HEK293T (cell line): Measurements from ENCODE around the gene GNA12.

Experiments used
- BHLHE40 ChIP-seq: fragments of 450-650 bp; IDR thresholded peaks from 2 replicates; pipeline ENCODE4 v1.6.1; 2016; ENCODE audit warnings: mild to moderate bottlenecking, moderate library complexity, borderline replicate concordance
- CTBP1 ChIP-seq: fragments of 450-650 bp; IDR thresholded peaks from 2 replicates; pipeline ENCODE4 v1.6.1; 2016; ENCODE audit warnings: borderline replicate concordance
- FOXA1 ChIP-seq: fragments of 450-650 bp; IDR thresholded peaks from 2 replicates; pipeline ENCODE4 v1.6.1; 2016; ENCODE audit warnings: mild to moderate bottlenecking
- FOXM1 ChIP-seq: fragments of 450-650 bp; IDR thresholded peaks from 2 replicates; pipeline ENCODE4 v1.6.1; 2017; ENCODE audit warnings: mild to moderate bottlenecking, borderline replicate concordance
- PKNOX1 ChIP-seq: fragments of 450-650 bp; IDR thresholded peaks from 2 replicates; pipeline ENCODE4 v1.6.1; 2016
- SP1 ChIP-seq: fragments of 450-650 bp; IDR thresholded peaks from 2 replicates; pipeline ENCODE4 v1.6.1; 2017
- ZNF384 ChIP-seq: fragments of 450-650 bp; IDR thresholded peaks from 2 replicates; pipeline ENCODE4 v1.6.1; 2016

DNA sequence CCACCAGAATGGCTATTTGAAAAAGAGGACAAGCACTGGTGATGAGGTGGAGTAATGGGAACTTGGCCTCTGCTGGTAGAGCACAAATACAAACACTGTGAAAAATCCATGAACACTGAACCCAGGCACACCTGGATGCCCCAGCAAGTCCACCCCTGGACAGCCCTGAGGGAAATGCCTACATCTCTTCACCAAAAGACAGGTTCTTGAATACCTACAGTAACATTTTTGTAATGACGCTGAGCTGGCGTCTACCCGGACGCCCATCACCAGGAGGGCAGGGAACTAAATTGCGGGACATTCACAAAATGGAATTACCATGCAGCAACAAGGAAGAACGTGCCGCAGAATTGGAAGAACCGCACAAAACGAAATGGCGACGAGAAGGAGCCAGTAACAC lies 70.5 kb downstream of the GNA12 start:
- no peak for TF ChIP-seq PKNOX1
- no peak for TF ChIP-seq CTBP1
- TF ChIP-seq FOXM1, result no peak
- TF ChIP-seq ZNF384, result no peak
- no peak for TF ChIP-seq FOXA1
- no peak for TF ChIP-seq BHLHE40
- no peak for TF ChIP-seq SP1
